IPS-20b (cell line): ENCODE data around the gene ADA.
A peak's percentile ranks its signal among the peaks of the same experiment; 100 is the strongest.
"Not testable (repeated sequence)": the region's sequence is repeated elsewhere in the genome, so short reads cannot be mapped to it uniquely, and the experiment has no call there.

Experiments used
- H3K27ac ChIP-seq: one replicate; pipeline ENCODE4 v1.5.1; 2013; ENCODE audit warnings: low read length
- H3K27me3 ChIP-seq: 2 replicates; pipeline ENCODE4 v1.6.1; 2013; ENCODE audit warnings: mild to moderate bottlenecking, low read length, inconsistent platforms; ENCODE audit not compliant: insufficient read depth
- H3K36me3 ChIP-seq: 2 replicates; pipeline ENCODE4 v1.6.1; 2013; ENCODE audit warnings: low read depth, mild to moderate bottlenecking, inconsistent platforms, low read length, moderate library complexity; ENCODE audit not compliant: insufficient read depth
- H3K4me1 ChIP-seq: 2 replicates; pipeline ENCODE4 v1.6.1; 2013; ENCODE audit warnings: mild to moderate bottlenecking, control low read depth, inconsistent platforms, low read length, moderate library complexity; ENCODE audit not compliant: insufficient read depth
- H3K4me3 ChIP-seq: 2 replicates; pipeline ENCODE4 v1.5.1; 2013; ENCODE audit warnings: mild to moderate bottlenecking, low read length, inconsistent platforms
- H3K9ac ChIP-seq: 2 replicates; pipeline ENCODE4 v1.6.1; 2013; ENCODE audit warnings: low read depth, mild to moderate bottlenecking, inconsistent platforms, low read length, moderate library complexity
- H3K9me3 ChIP-seq: 2 replicates; pipeline ENCODE4 v1.6.1; 2013; ENCODE audit warnings: mild to moderate bottlenecking, low read depth, low read length, inconsistent platforms; ENCODE audit not compliant: insufficient read depth

Gene ADA

DNA sequence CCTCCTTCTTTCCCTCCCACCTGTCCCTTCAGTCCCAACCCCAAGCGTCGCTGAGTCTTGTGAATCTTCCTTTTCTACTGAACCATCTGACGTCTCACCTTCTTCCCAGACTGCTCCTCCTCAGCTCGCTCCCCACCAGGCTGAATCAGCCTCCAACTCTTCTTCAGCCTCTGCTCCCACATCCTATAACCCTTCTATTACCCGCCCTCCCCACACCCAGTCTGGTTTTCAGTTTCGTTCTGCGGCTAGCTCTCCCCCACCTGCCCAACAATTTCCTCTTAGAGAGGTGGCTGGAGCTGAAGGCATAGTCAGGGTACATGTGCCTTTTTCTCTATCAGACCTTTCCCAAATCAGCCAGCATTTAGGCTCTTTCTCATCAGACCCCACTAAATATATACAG lies 20.0 kb upstream of the ADA start:
- H3K27me3 ChIP-seq, H3K9ac ChIP-seq, H3K4me3 ChIP-seq, H3K27ac ChIP-seq, H3K36me3 ChIP-seq, H3K9me3 ChIP-seq, H3K4me1 ChIP-seq: not testable (repeated sequence)

DNA sequence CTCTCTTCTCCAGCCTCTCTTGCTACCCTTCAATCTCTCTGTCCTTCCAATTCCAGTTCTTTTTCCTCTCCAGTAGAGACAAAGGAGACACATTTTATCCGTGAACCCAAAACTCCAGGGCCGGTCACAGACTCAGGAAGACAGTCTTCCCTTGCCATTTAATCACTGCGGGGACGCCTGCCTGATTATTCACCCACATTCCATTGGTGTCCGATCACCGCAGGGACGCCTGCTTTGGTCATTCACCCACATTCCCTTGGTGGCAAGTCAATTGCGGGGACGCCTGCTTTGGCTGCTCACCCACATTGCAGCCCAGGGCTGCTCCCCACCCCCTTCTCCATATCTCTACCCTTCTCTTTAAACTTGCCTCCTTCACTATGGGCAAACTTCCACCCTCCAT lies 19.4 kb upstream of the ADA start:
- H3K27ac ChIP-seq, H3K9ac ChIP-seq, H3K27me3 ChIP-seq, H3K4me3 ChIP-seq, H3K9me3 ChIP-seq, H3K36me3 ChIP-seq, H3K4me1 ChIP-seq: not testable (repeated sequence)

DNA sequence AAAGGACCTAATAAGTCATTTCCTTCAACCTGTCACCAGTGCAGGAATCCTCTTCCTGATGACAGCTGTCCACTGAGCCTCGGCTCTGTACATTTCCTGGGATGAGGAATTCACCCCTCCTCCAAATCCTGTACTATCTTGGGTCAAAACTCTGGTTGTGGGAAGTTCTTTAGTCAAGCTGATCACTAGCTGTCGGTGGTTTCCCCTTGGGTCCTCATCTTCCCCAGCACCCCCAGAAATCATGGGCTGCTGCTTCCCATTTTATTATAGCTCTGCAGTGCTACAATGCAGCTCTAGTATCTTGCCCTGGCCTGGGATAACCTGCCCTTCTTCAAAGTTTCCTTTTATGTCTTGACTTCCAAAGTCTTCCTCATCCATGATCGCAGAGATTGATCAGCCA lies 14.6 kb upstream of the ADA start:
- Histone ChIP-seq H3K4me3 (no peak overlapping the region), H3K36me3 (no peaks in the 10 kb centered on the region), H3K27ac (no peak overlapping the region), H3K4me1 (no peaks in the 10 kb centered on the region), H3K27me3 (no peaks in the 10 kb centered on the region), H3K9ac (no peak overlapping the region), H3K9me3 (no peaks in the 10 kb centered on the region)

DNA sequence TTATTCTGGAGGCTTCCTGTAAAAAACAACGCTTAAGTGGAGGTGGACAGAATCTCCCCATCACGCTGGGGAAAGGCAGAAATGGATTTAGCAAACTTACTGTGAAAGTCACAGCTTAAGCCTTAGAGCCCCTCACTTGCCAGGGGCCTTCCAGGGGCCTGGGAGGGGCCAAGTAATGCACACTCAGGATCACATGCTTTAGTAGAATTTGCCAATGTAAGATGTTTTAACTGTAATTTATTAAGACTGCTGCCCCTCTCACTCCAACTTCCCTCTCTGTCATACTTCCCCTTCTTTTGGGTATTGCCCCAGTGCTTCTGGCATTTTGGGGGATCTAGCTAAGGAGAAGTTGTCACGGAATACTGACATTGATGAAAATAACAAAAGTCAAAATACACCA lies 12.6 kb upstream of the ADA start:
- H3K4me3 ChIP-seq = no peak overlapping the region
- no peak overlapping the region for H3K27ac ChIP-seq
- H3K9ac ChIP-seq = no peak overlapping the region
- H3K27me3 ChIP-seq = no peaks in the 10 kb centered on the region
- no peaks in the 10 kb centered on the region for H3K36me3 ChIP-seq
- H3K9me3 ChIP-seq = no peaks in the 10 kb centered on the region
- no peaks in the 10 kb centered on the region for H3K4me1 ChIP-seq

DNA sequence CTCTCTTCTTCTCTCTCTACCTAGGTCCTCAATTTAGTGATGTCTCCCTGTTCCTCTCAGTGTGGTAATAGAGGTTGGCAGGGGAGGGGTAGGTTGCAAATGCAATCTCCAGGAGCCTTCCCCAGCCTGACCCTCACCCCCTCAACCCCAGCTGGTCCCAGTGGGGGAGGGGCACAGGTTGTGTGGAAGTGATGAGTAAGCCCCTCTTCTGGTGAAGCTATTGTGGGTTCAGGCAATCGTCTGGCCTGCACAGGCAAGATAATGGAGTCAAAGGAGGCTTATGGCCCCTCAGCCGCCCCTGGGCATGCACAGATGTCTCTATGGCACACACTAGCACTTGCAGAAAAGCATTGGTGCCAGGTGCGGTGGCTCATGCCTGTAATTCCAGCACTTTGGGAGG lies 10.8 kb upstream of the ADA start:
- Histone ChIP-seq H3K9ac (no peak overlapping the region), H3K27me3 (no peaks in the 10 kb centered on the region), H3K4me1 (no peaks in the 10 kb centered on the region), H3K27ac (no peak overlapping the region), H3K9me3 (no peaks in the 10 kb centered on the region), H3K4me3 (no peak overlapping the region), H3K36me3 (no peaks in the 10 kb centered on the region)

DNA sequence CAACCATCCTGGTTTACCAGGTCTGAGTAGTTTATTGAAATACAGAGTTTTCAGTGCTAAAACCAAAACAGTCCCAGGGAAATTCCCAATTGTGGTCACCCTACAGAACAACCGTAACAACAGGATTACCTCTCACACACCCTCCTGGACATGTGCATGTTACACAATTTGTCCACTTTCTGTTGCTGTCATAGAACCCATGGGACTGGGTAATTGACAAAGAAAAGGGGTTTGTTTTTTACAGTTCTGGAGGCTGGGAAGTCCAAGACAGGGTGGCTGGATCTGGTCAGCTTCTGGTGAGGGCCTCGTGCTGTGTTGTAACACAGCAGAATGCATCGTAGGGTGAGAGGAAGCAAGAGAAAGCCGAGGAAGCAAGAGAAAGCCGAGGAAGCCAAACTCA lies 9.1 kb upstream of the ADA start:
- Histone ChIP-seq H3K9me3 (no peaks in the 10 kb centered on the region), H3K9ac (no peak overlapping the region), H3K27ac (no peak overlapping the region), H3K36me3 (no peaks in the 10 kb centered on the region), H3K4me3 (no peak overlapping the region), H3K4me1 (peaks cover 5% of the 10 kb centered on the region; the same call in 1 of the 2 replicates), H3K27me3 (no peaks in the 10 kb centered on the region)

DNA sequence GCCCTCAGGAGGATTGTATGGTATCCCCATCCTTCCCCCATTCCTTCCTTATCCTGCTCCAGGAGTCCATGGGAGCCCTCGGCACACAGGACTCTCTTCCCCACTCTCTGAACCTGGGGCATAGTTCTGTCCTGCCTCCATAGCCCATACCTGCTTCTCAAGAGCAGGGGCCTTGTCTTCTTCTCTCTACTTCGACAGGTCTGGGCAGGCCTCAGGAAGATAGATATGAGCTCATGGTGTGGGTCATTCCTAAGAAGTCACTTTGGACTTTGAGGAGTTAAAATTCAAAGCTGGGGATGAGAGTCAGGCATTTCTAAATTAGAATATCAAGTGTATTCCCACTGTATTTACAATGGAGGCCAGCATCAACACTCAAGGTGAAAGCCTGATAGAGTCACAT lies 8.4 kb upstream of the ADA start:
- Histone ChIP-seq H3K4me1 (peaks cover 5% of the 10 kb centered on the region; the same call in 1 of the 2 replicates), H3K27ac (no peak overlapping the region)

DNA sequence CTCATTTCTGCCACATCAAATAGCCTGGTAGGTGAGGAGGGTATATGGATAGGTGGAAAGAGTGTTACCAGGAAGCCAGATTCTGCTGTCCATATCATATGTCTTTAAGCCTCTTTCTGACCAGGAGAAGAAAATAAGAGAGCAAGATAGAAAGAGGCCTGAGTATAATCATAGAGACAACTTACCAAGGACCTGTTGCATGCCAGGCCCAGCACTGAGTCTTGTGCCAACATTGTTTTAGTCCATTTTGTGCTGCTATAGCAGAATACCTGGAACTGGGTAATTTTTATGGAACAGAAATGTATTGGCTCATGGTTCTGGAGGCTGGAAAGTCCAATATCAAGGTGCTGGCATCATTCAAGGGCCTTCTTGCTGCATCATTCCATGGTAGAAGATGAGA lies 7.3 kb upstream of the ADA start:
- peaks cover 6% of the 10 kb centered on the region for H3K9me3 ChIP-seq
- no peak overlapping the region for H3K9ac ChIP-seq
- peaks cover under 1% of the 10 kb centered on the region; the same call in 1 of the 2 replicates for H3K27me3 ChIP-seq
- no peaks in the 10 kb centered on the region for H3K36me3 ChIP-seq
- no peak overlapping the region for H3K27ac ChIP-seq
- peaks cover 5% of the 10 kb centered on the region; the same call in 1 of the 2 replicates for H3K4me1 ChIP-seq
- no peak overlapping the region for H3K4me3 ChIP-seq

More for the DNA sequence above, 8.4 kb upstream of the ADA start:
- H3K27me3 ChIP-seq = no peaks in the 10 kb centered on the region
- H3K4me3 ChIP-seq = no peak overlapping the region
- no peak overlapping the region for H3K9ac ChIP-seq
- H3K36me3 ChIP-seq = no peaks in the 10 kb centered on the region
- no peaks in the 10 kb centered on the region for H3K9me3 ChIP-seq

DNA sequence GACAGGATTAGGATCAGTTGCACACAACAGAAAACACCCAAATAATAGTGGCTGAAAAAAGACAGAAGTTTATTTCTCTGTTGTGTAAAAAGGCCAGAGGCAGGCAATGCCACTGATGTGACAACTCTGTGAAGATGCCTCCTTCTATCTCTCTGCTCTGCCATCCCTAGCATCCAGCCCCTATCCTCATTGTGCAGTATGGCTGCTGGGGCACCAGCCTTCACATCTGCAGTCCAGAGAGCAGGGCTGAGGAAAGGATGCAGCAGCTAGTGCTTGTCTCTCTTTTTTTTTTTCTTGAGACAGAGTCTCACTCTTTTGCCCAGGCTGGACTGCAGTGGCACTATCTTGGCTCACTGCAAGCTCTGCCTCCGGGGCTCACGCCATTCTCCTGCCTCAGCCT lies 6.4 kb upstream of the ADA start:
- Histone ChIP-seq H3K4me3 (no peak overlapping the region), H3K27me3 (peaks cover 10% of the 10 kb centered on the region), H3K9me3 (peaks cover 6% of the 10 kb centered on the region), H3K27ac (no peak overlapping the region), H3K36me3 (no peaks in the 10 kb centered on the region), H3K9ac (no peak overlapping the region), H3K4me1 (peaks cover 5% of the 10 kb centered on the region; the same call in 1 of the 2 replicates)

DNA sequence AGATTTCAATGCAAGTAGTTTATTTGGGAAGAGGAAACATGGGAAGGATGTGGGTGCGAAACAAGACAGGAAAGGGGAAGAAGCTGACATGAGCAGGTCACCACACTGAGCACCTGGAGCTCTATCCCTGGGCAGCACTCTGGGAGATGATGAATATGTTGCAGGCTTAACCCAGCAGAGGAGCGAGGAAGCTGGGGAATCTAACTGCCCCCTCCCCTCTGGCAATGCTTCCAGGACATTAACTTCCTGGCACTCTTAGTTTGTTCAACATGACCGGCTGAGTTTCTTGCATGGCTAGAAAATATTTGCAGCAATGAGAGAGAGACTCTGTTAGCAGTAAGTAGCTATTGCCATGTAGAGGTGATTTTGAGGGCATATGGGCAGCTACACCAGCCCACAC lies 4.9 kb upstream of the ADA start:
- H3K9ac ChIP-seq = no peak overlapping the region
- H3K4me1 ChIP-seq = peaks cover 7% of the 10 kb centered on the region; the same call in 1 of the 2 replicates
- H3K27me3 ChIP-seq = peaks cover 20% of the 10 kb centered on the region
- H3K9me3 ChIP-seq = peaks cover 6% of the 10 kb centered on the region
- no peak overlapping the region for H3K27ac ChIP-seq
- H3K36me3 ChIP-seq = no peaks in the 10 kb centered on the region
- H3K4me3 ChIP-seq = no peak overlapping the region

DNA sequence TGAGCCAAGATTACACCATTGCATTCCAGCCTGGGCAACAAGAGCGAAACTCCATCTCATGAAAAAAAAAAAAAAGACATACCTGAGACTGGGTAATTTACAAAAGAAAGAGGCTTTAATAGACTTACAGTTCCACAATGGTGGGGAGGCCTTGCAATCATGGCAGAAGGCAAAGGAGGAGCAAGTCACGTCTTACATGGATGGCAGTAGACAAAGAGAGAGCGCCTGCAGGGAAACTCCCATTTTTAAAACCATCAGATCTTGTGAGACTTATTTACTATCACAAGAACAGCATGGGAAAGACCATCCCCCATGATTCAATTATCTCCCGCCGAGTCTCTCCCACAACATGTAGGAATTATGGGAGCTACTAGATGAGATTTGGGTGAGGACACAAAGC lies 2.7 kb upstream of the ADA start:
- peaks cover 31% of the 10 kb centered on the region for H3K27me3 ChIP-seq
- H3K36me3 ChIP-seq, H3K27ac ChIP-seq, H3K4me3 ChIP-seq, H3K9me3 ChIP-seq, H3K9ac ChIP-seq: not testable (repeated sequence)
- peaks cover 10% of the 10 kb centered on the region; the same call in 1 of the 2 replicates for H3K4me1 ChIP-seq

DNA sequence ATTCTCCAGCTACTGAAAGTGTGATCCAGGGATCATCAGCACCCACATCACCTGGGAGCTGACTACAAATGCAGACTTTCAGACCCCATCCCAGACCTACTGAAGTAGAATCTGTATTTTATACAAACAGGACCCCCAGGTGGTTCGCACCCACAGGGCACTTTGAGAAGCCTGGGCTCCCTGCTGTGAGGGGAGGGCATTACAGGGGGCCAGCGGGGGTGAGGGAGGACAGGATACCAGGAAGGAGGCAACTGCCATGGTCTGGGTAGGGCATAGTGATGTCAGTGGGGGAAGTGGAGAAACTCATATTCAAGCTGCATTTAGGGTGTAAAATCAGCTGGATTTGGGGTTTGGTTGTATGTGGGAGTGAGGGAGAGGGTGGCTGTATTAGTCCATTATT lies 2.0 kb upstream of the ADA start:
- Histone ChIP-seq H3K27me3 (peaks cover 31% of the 10 kb centered on the region), H3K9me3 (peaks cover 6% of the 10 kb centered on the region), H3K9ac (no peak overlapping the region), H3K4me1 (peaks cover 13% of the 10 kb centered on the region; the same call in 1 of the 2 replicates), H3K27ac (no peak overlapping the region), H3K4me3 (no peak overlapping the region), H3K36me3 (no peaks in the 10 kb centered on the region)

DNA sequence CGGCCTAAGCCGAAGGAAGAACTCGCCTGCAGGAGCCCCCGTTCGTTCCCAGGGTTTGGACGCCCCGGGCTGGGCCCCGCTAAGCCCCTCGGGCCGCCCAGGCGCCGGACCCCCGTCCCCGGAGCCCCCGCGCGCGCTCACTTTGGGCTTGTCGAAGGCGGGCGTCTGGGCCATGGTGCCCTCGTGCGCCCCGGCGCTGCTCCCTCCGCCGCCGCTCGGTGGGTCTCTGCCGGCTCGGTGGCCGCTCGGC lies 140 bp downstream of the ADA start:
- peaks cover 31% of the 10 kb centered on the region for H3K27me3 ChIP-seq
- H3K36me3 ChIP-seq = no peaks in the 10 kb centered on the region
- peaks cover 18% of the 10 kb centered on the region; the same call in 1 of the 2 replicates for H3K4me1 ChIP-seq
- H3K27ac ChIP-seq = no peak overlapping the region
- peaks cover 6% of the 10 kb centered on the region for H3K9me3 ChIP-seq
- peak overlapping the region; percentile 55; the same call in 1 of the 2 replicates for H3K9ac ChIP-seq
- peak overlapping the region; percentile 65 for H3K4me3 ChIP-seq
